ENCODE results near the gene MAP3K7CL.

Gene MAP3K7CL

GRCh38 chr21:29170944-29171343, 40.5 kb downstream of the MAP3K7CL start:
- no peak for DNase-seq

DNA sequence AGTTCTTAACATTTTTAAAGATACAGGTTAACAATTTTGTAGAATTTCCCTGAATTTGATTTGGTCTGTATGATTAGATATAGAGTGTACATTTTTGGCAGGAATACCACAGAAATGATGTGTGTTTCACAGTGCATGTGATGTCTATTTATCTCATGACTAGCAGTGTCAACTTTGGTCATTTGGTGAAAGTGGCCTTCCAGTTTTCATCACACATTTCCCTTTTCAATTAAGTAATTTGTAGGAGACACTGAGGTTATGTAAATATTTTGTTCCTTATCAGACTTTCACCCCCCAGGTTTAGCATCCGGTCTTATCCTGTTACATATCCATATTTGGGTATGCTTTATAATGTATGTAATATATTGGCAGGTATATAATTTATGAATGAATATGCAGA, 41.8 kb downstream of the MAP3K7CL start:
- DNase-seq, result no peak

DNA sequence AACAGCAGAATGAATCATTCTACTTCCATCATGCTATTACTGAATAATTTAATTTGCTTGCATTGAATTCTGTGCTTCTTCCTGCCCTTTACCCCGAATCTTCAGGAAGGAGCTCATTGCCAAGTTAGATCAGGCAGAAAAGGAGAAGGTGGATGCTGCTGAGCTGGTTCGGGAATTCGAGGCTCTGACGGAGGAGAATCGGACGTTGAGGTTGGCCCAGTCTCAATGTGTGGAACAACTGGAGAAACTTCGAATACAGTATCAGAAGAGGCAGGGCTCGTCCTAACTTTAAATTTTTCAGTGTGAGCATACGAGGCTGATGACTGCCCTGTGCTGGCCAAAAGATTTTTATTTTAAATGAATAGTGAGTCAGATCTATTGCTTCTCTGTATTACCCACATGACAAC, 44.2 kb downstream of the MAP3K7CL start:
- no peak for DNase-seq

GRCh38 chr21:29175408-29176134, 45.1 kb downstream of the MAP3K7CL start:
- DNase-seq, result no peak

GRCh38 chr21:29176471-29177120, 46.2 kb downstream of the MAP3K7CL start:
- no peak for DNase-seq

- no peak for DNase-seq
These were observed 47.4 kb downstream of the MAP3K7CL start for GRCh38 chr21:29177800-29178199.

- no peak for DNase-seq
These were observed 48.5 kb downstream of the MAP3K7CL start for GRCh38 chr21:29178926-29179325.

DNA sequence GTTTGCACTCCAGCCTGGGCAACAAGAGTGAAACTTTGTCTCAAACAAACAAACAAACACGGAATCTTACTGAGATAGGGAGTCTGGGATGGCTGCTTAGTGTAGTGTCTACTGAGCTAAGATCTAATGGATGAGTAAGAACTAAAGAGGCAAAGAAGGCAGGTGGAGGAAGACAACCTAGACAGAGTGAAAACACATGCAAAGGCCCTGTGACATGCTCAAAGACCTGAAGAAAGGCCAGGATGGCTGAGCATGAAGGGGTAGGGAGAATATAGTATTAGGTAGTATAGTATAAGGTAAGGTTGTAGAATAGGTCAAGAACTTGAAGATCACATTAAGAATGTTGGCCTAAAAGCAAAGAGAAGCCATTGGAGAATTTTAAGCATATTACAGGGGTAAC, 49.1 kb downstream of the MAP3K7CL start:
- DNase-seq, result no peak

DNA sequence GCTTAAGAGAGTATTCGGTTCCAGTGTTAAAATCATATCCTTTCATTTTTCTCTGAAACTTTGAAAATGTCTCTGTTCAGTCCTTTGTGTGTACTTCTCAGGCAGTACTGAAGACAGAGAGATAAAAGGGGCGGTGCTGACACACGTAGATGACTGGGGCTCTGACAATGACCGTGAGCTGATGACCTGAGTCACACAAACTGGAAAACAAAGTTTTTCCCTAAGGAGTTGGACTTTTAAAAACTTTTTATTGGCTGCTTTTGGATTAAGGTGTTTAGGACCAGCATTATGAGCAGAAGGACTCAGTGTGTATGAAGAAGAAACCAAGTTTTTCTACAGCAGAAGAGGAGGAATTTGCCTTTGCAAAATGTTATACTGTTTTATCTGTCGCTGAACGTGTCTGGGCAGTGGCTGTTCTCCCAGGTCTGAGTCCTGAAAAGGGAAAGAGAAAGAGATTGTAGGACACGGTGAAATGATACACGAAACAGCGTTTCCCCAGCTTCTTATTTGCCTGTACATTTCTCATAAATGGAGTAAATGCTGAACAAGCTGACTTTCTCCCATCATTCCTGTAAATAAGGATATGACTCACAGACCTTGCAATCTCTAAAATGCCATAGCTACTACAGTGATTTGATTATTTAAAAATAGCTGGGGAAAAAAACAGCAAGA, 51.5 kb downstream of the MAP3K7CL start:
- no peak for DNase-seq

DNA sequence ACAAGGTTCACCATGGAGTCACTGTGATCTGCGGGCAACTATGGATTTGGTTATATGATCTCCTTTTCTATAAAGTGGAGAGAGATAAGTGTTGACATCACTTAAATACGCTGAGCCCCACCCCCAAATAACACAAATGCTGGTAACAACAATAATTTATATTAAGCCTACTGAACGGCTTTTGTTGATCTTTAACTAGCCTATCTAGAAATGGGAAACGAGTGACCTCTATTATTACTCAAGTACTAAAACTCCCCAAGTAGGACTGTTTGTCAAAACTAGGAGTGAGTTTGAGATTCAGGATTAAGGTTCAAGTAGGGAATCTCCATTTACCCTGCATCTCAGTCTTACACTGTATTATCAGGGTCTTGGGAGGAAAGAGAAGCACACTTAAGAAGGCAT, 52.2 kb downstream of the MAP3K7CL start:
- no peak for DNase-seq

DNA sequence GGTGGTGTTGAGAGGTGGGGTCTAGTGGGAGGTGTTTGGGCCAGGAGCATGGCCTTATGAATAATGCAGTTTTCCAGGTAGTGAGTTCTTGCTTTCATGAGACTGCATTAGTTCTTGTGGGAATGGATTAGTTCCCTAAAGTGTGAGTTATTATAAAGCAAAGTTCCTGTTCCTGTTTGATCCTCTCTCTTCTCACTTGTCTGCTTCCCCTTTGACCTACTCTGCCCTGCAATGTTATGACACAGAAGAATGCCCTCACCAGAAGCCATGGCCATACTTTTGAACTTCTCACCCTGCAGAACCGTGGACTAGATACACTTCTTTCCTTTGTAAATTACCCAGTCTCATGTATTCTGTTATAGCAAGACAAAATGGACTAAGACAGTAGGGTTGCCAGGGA, 53.6 kb downstream of the MAP3K7CL start:
- DNase-seq, result no peak

- DNase-seq, result no peak
These were observed 54.7 kb downstream of the MAP3K7CL start for GRCh38 chr21:29185172-29185571.

DNA sequence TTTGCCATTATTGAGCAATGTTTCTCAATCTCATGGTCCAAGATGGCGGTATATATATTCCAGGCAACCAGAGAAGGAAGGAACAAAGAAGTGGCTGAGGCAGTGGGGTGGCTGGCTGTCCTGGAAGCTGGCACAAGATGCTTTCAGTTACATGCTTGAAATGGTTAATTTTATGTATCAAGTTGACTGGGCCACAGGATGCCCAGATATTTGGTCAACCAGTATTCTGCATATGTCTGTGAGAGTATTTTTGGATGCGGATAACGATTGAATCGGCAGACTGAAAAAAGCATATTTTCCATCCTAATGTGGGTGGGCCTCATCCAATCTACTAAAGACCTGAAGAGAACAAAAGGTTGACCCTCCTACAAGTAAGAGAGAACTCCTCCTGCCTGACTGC, 55.2 kb downstream of the MAP3K7CL start:
- no peak for DNase-seq

DNA sequence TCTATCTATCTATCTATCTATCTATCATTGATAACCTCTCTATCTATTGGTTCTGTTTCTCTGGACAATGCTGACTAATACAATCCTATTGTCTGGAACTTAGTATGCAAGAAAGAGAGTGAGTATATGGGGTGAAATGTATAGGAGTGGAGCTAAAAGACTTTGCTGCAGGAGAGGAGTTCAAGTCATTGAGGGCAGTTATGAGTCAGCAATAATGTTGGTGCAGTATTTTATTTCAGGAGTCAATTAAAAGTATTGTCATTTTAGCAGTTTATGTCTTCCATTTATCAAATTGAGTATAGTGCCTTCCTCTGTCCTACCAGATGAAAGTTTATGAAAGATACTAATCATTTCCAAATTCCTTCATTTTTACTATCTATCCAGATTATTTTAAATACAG, 55.8 kb downstream of the MAP3K7CL start:
- DNase-seq, result no peak

DNA sequence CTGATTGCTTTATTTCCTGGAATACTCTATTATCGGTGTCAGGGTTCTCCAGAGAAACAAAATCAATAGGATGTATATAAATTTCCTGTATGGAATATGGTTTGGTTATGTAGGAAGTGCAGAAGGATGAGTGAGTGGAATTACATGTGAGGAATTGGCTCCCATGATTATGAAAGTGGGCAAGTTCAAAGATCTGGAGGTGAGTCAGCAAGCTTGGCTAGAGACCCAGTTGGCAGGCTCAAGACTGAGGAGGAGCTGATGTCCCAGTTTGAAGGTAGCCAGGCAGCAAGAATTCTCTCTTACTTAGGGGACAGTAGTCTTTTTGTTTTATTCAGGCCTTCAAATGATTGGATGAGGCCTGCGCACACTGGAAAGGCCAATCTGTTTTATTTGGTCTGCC, 57.5 kb downstream of the MAP3K7CL start:
- no peak for DNase-seq

DNA sequence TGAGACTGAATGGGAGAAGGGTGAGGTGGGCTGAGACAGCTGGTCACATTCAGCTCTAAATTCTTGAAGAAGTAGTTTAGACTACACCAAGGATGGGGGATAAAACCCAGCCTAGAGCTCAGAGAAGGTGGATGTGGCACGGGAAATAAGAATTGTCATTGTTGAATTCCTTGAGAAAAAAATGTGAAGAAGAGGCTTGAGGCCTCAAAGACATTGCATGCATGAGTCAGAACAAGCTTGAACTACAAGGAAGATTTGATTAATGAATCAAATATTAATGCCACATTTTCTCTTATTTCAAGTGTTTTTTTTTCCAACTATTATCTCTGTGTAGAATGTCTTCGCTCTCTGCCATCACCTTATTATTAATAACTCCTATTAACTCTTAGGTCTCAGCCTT, 58.9 kb downstream of the MAP3K7CL start:
- no peak for DNase-seq

- no peak for DNase-seq
These were observed 60.5 kb downstream of the MAP3K7CL start for GRCh38 chr21:29190923-29191331.

- DNase-seq, result no peak
These were observed 62.6 kb downstream of the MAP3K7CL start for GRCh38 chr21:29193072-29193471.

DNA sequence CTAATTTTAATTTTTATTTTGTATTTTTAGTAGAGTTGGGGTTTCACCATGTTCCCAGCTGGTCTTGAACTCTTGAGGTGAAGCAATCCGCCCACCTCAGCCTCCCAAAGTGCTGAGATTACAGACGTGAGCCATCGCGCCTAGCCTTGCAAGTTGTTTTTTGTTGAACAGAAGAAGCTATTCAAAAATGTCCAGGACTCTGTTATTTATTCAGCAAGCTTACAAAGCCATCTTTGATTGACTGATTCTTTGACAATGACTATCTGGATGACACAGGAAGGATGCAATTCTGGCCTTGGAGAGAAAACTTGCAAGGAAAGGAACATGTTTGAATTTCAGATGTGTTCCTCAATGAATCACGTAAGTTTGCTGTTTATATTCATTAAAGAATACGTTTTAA, 63.5 kb downstream of the MAP3K7CL start:
- DNase-seq, result no peak

GRCh38 chr21:29194342-29194741, 63.9 kb downstream of the MAP3K7CL start:
- DNase-seq, result no peak

DNA sequence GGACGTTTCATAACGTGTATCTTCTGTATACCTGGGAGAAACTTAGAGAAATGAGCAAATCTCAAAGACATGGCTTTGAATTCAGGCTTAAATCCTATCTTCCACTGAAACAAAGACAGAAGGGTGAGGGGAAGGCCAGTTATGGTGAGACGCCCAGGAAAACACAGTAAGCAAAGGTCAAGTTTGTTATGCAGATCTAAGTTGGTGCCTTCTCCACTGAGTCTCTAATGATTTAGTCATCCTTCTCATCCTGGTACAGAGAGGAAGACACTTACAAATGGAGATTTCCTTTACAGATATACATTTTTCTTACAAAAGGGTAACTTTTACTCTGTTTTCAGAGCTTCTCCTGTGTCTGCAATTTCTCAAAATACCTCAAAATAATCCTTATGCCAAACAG, 64.4 kb downstream of the MAP3K7CL start:
- no peak for DNase-seq

DNA sequence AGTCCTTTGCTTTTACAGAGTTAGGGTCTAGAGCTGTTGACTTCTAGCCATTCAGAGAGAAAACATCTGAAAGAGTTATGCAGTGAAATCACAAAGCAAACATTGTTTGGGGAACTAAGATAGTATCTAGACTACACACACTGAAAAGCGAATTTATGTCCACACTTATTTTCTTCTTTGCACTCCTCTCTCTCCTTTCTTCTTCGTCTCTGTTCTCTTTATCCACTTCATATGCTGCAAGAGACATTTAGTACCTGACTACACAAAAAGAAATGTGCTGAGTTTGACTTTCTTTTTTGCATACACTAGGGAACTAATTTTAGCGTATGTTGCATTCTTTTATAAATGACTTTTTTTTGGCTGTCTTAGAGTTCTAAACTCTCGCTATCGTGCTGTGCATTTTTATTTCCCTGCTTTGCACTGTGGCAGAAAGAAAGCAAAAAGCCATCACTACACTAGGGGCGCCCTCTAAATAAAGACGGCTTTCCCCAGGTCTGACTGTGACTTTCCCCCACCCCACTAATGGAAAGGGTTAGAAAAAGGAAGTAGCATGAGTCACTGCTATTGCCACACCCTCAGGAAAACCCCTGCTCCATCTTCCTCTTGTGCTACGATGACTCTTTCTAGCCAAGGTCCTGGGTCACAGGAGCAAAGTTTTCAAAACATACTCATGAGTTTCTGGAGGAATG, 65.7 kb downstream of the MAP3K7CL start:
- no peak for DNase-seq

GRCh38 chr21:29196670-29197191, 66.3 kb downstream of the MAP3K7CL start:
- DNase-seq, result no peak
